Trophoblast cell (in vitro differentiated cells and primary cell): ENCODE measurements around the gene ZBTB17.

Experiments used
- DNase-seq, 2 donors: peaks; one replicate each; pipeline ENCODE4 v3.0.0-alpha.2; 2016
- H2AFZ ChIP-seq: 2 replicates; pipeline ENCODE4 v1.6.1; 2013; ENCODE audit warnings: low read length, moderate library complexity, mild to moderate bottlenecking; ENCODE audit not compliant: insufficient read depth, poor library complexity
- H2AK5ac ChIP-seq: 2 replicates; pipeline ENCODE4 v1.6.1; 2013; ENCODE audit warnings: mild to moderate bottlenecking, low read length
- H2BK120ac ChIP-seq: 2 replicates; pipeline ENCODE4 v1.6.1; 2013; ENCODE audit warnings: low read length, mild to moderate bottlenecking, moderate library complexity; ENCODE audit not compliant: insufficient read depth, poor library complexity
- H2BK12ac ChIP-seq: 2 replicates; pipeline ENCODE4 v1.6.1; 2013; ENCODE audit warnings: mild to moderate bottlenecking, low read length, moderate library complexity
- H2BK5ac ChIP-seq: 2 replicates; pipeline ENCODE4 v1.6.1; 2013; ENCODE audit warnings: low read length, low read depth, moderate library complexity, mild to moderate bottlenecking; ENCODE audit not compliant: poor library complexity
- H3K14ac ChIP-seq: 2 replicates; pipeline ENCODE4 v1.6.1; 2013; ENCODE audit warnings: mild to moderate bottlenecking, low read length
- H3K18ac ChIP-seq: 2 replicates; pipeline ENCODE4 v1.6.1; 2013; ENCODE audit warnings: mild to moderate bottlenecking, low read length
- H3K23ac ChIP-seq: 2 replicates; pipeline ENCODE4 v1.6.1; 2013; ENCODE audit warnings: low read length
- H3K27ac ChIP-seq: 2 replicates; pipeline ENCODE4 v1.5.1; 2013; ENCODE audit warnings: low read depth, mild to moderate bottlenecking, inconsistent platforms, low read length, moderate library complexity
- H3K27me3 ChIP-seq: 2 replicates; pipeline ENCODE4 v1.6.1; 2013; ENCODE audit warnings: inconsistent platforms, mild to moderate bottlenecking, low read length, moderate library complexity; ENCODE audit not compliant: insufficient read depth
- H3K36me3 ChIP-seq, 2 experiments: 1 replicate in 1 of 2; 2 replicates in 1 of 2; pipeline ENCODE4 v1.6.1; 2013; ENCODE audit warnings: low read length in 2 of 2, mild to moderate bottlenecking in 2 of 2, moderate library complexity in 1 of 2; ENCODE audit not compliant: insufficient read depth in 2 of 2, control insufficient read depth in 1 of 2
- H3K4ac ChIP-seq: 2 replicates; pipeline ENCODE4 v1.6.1; 2013; ENCODE audit warnings: low read depth, mild to moderate bottlenecking, low read length, moderate library complexity
- H3K4me1 ChIP-seq, 2 experiments: 1 replicate in 1 of 2; 2 replicates in 1 of 2; pipeline ENCODE4 v1.6.1; 2013; ENCODE audit warnings: low read length in 2 of 2, mild to moderate bottlenecking in 2 of 2, moderate library complexity in 1 of 2; ENCODE audit not compliant: insufficient read depth in 2 of 2, control insufficient read depth in 1 of 2
- H3K4me2 ChIP-seq: 2 replicates; pipeline ENCODE4 v1.6.1; 2013; ENCODE audit warnings: inconsistent platforms, mild to moderate bottlenecking, low read length, moderate library complexity
- H3K4me3 ChIP-seq: 2 replicates; pipeline ENCODE4 v1.5.1; 2013; ENCODE audit warnings: mild to moderate bottlenecking, low read depth, low read length, inconsistent platforms
- H3K79me1 ChIP-seq: one replicate; pipeline ENCODE4 v1.6.1; 2013; ENCODE audit warnings: low read length
- H3K79me2 ChIP-seq: 2 replicates; pipeline ENCODE4 v1.6.1; 2013; ENCODE audit warnings: low read length, mild to moderate bottlenecking; ENCODE audit not compliant: control insufficient read depth, insufficient read depth, poor library complexity
- H3K9ac ChIP-seq: 2 replicates; pipeline ENCODE4 v1.6.1; 2013; ENCODE audit warnings: mild to moderate bottlenecking, low read length
- H3K9me3 ChIP-seq: 2 replicates; pipeline ENCODE4 v1.6.1; 2013; ENCODE audit warnings: low read depth, mild to moderate bottlenecking, control low read depth, inconsistent platforms, low read length; ENCODE audit not compliant: insufficient read depth
- H4K12ac ChIP-seq: 2 replicates; pipeline ENCODE4 v1.6.1; 2013; ENCODE audit warnings: low read depth, mild to moderate bottlenecking, low read length, moderate library complexity
- H4K8ac ChIP-seq: 2 replicates; pipeline ENCODE4 v1.6.1; 2013; ENCODE audit warnings: low read depth, mild to moderate bottlenecking, low read length, moderate library complexity
- H4K91ac ChIP-seq: one replicate; pipeline ENCODE4 v1.6.1; 2013; ENCODE audit warnings: low read depth, mild to moderate bottlenecking, low read length, moderate library complexity
- WGBS: extraction: QIAGEN DNeasy Blood & Tissue Kit; methylation state at CpG from one replicate; pipeline ENCODE4 v1.1.7; 2013; ENCODE audit warnings: missing lambda C conversion rate; ENCODE audit not compliant: insufficient read length, insufficient coverage; ENCODE audit errors: extremely low coverage; 5-methylcytosine and 5-hydroxymethylcytosine counted together

Gene ZBTB17

GRCh38 chr1:15933684-15934083 lies 42.2 kb downstream of the ZBTB17 start:
- Histone ChIP-seq H4K91ac (no peak overlapping the region), H4K8ac (no peak overlapping the region), H2AFZ (no peak overlapping the region), H3K27ac (no peak overlapping the region), H3K79me2 (no peaks in the 10 kb centered on the region), H2BK120ac (no peak overlapping the region), H3K9me3 (peaks cover 2% of the 10 kb centered on the region), H3K4me2 (no peak overlapping the region), H3K4me3 (no peak overlapping the region), H3K27me3 (no peaks in the 10 kb centered on the region), H2AK5ac (no peak overlapping the region), H3K14ac (no peak overlapping the region), H3K36me3 (peaks cover 62 to 78% of the 10 kb centered on the region in 2 experiments), H2BK12ac (no peak overlapping the region), H3K4ac (no peak overlapping the region), H3K79me1 (peaks cover 6% of the 10 kb centered on the region), H3K23ac (no peak overlapping the region), H4K12ac (no peak overlapping the region), H3K18ac (no peak overlapping the region), H3K9ac (no peak overlapping the region), H3K4me1 (peaks cover 15 to 16% of the 10 kb centered on the region in 2 experiments), H2BK5ac (no peak overlapping the region)
- no peak for DNase-seq
- no CpG with 5 or more reads among the region's 5 CpGs for WGBS

DNA sequence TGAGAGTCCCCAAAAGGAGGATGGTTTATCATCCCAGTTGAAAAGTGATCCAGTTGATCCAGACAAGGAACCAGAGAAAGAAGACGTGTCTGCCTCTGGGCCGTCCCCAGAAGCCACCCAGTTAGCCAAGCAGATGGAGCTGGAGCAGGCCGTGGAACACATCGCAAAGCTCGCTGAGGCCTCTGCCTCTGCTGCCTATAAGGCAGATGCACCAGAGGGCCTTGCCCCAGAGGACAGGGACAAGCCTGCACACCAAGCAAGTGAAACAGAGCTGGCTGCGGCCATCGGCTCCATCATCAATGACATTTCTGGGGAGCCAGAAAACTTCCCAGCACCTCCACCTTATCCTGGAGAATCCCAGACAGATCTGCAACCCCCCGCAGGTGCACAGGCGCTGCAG lies 43.3 kb downstream of the ZBTB17 start:
- Histone ChIP-seq H2AFZ (no peak overlapping the region), H3K14ac (no peak overlapping the region), H2BK5ac (no peak overlapping the region), H2BK12ac (no peak overlapping the region), H3K4me3 (no peak overlapping the region), H4K91ac (no peak overlapping the region), H3K27ac (no peak overlapping the region), H4K8ac (no peak overlapping the region), H3K4me2 (no peak overlapping the region), H2BK120ac (no peak overlapping the region), H3K4ac (no peak overlapping the region), H2AK5ac (no peak overlapping the region), H3K36me3 (peaks cover 58 to 79% of the 10 kb centered on the region in 2 experiments), H3K23ac (no peak overlapping the region), H3K9ac (no peak overlapping the region), H3K27me3 (no peaks in the 10 kb centered on the region), H4K12ac (no peak overlapping the region), H3K18ac (no peak overlapping the region), H3K4me1 (peaks cover 9 to 11% of the 10 kb centered on the region in 2 experiments), H3K79me2 (no peaks in the 10 kb centered on the region), H3K9me3 (peaks cover 2% of the 10 kb centered on the region), H3K79me1 (peaks cover 3% of the 10 kb centered on the region)
- no peak for DNase-seq
- WGBS, result no CpG with 5 or more reads among the region's 9 CpGs

GRCh38 chr1:15931884-15932283 lies 44.0 kb downstream of the ZBTB17 start:
- H3K79me2 ChIP-seq, result no peaks in the 10 kb centered on the region
- no peak overlapping the region for H3K27ac ChIP-seq
- H2BK12ac ChIP-seq, result no peak overlapping the region
- peaks cover 2% of the 10 kb centered on the region for H3K9me3 ChIP-seq
- H2AFZ ChIP-seq, result no peak overlapping the region
- H2BK120ac ChIP-seq, result no peak overlapping the region
- H3K79me1 ChIP-seq, result no peaks in the 10 kb centered on the region
- no peak overlapping the region for H3K4me2 ChIP-seq
- no peak overlapping the region for H3K4ac ChIP-seq
- peaks cover 56 to 73% of the 10 kb centered on the region in 2 experiments for H3K36me3 ChIP-seq
- H3K4me3 ChIP-seq, result no peak overlapping the region
- H4K8ac ChIP-seq, result no peak overlapping the region
- no peak overlapping the region for H2AK5ac ChIP-seq
- H3K18ac ChIP-seq, result no peak overlapping the region
- H3K14ac ChIP-seq, result no peak overlapping the region
- no peaks in the 10 kb centered on the region for H3K27me3 ChIP-seq
- no peak overlapping the region for H3K9ac ChIP-seq
- H4K12ac ChIP-seq, result no peak overlapping the region
- DNase-seq, result no peak
- H2BK5ac ChIP-seq, result no peak overlapping the region
- no CpG with 5 or more reads among the region's 19 CpGs for WGBS
- H3K23ac ChIP-seq, result no peak overlapping the region
- no peak overlapping the region for H4K91ac ChIP-seq
- peaks cover 2 to 3% of the 10 kb centered on the region in 2 experiments for H3K4me1 ChIP-seq

- Histone ChIP-seq H3K79me1 (no peaks in the 10 kb centered on the region), H3K18ac (no peak overlapping the region), H3K27me3 (no peaks in the 10 kb centered on the region), H3K23ac (no peak overlapping the region), H4K8ac (no peak overlapping the region), H3K36me3 (peaks cover 56 to 71% of the 10 kb centered on the region in 2 experiments), H3K4me2 (no peak overlapping the region), H2AFZ (no peak overlapping the region), H3K14ac (no peak overlapping the region), H4K91ac (no peak overlapping the region), H3K9ac (no peak overlapping the region), H3K79me2 (no peaks in the 10 kb centered on the region), H2BK120ac (no peak overlapping the region), H3K4me3 (no peak overlapping the region), H2BK5ac (no peak overlapping the region), H3K4ac (no peak overlapping the region), H3K9me3 (peaks cover 2% of the 10 kb centered on the region), H3K27ac (no peak overlapping the region), H2AK5ac (no peak overlapping the region), H2BK12ac (no peak overlapping the region), H4K12ac (no peak overlapping the region), H3K4me1 (peaks cover 0 to 2% of the 10 kb centered on the region in 2 experiments)
- no CpG with 5 or more reads among the region's 11 CpGs for WGBS
- DNase-seq, result no peak
Observed at GRCh38 chr1:15931401-15931800, 44.5 kb downstream of the ZBTB17 start.
